Measurements from ENCODE around the gene RSU1. TPM values are rescaled to one million over a fixed set of nuclear protein-coding genes. Genes with fewer than 3 reads are reported as not detected.

Gene RSU1
- total RNA-seq, 1 experiment from 2014 or later = 29.5 TPM

DNA sequence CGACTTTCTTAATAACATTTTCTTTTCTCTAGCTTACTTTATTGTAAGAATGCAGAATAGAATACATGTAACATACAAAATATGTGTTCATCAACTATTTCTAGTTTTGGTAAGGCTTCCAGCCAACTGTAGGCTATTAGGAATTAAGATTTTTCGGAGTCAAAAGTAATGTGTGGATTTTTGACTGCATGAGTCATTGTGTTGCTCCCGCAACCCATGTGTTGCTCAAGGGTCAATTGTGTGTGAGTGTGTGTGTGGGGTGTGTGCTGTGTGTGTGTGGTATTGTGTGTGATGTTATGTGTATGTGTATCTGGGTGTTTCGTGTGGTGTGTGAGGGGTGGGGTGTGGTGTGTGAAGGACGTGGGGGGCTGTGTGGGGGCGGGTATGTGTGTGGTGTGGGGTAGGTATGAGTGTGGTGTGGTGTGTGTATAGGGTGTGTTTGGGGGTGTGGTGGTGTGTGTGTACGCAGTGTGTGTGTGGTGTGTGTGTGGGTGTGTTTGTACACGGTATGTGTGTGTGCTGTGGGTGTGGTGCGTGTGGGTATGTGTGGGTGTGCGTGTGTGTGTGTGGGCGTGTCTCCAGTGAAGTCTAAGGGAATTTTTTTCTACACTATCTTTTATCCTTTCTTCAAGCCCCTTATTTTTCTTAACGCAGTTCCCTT lies 60.5 kb downstream of the RSU1 start:
- Histone ChIP-seq H2AFZ (ENCODE audit: low read depth, low read length, poor library complexity, severe bottlenecking) (no peak overlapping the region), H3K9me2 (ENCODE audit: insufficient read depth) (no peaks in the 10 kb centered on the region), H3K9me3 (ENCODE audit: control insufficient read depth in 1 of 2, insufficient read depth in 1 of 2, low read depth in 1 of 2, low read length in 2 of 2) (no peaks in the 10 kb centered on the region), H4K20me1 (ENCODE audit: insufficient read depth) (no peaks in the 10 kb centered on the region), H3K79me2 (ENCODE audit: insufficient read depth, low read length) (no peaks in the 10 kb centered on the region), H3K27me3 (ENCODE audit: insufficient read depth, low read length) (no peaks in the 10 kb centered on the region), H3K9ac (ENCODE audit: low read length) (no peak overlapping the region), H3K36me3 (ENCODE audit: control insufficient read depth in 1 of 2, insufficient read depth in 2 of 2, low read length in 2 of 2) (no peaks in the 10 kb centered on the region), H3K27ac (ENCODE audit: low read depth, low read length) (no peak overlapping the region), H3K4me1 (ENCODE audit: control insufficient read depth in 1 of 2, insufficient read depth in 2 of 2, low read length in 2 of 2) (no peaks in the 10 kb centered on the region), H3K4me3 (replicated peaks in 1 of 2; ENCODE audit: low read depth in 1 of 2, low read length in 2 of 2) (no peak overlapping the region), H3K4me2 (ENCODE audit: low read length) (no peak overlapping the region)
- intact Hi-C loops (cut with micrococcal nuclease) = no loop called here
- ATAC-seq (no peak), DNase-seq (ENCODE audit: low read depth, low spot score) (no peak)
- no peak for TF ChIP-seq YY1 (IDR thresholded peaks at IDR 0.05; ENCODE audit: extremely low read depth, insufficient replicate concordance, low read depth, low read length)
- TF ChIP-seq POLR2AphosphoS5 (IDR thresholded peaks at IDR 0.05; ENCODE audit: low read depth, low read length) = no peak
- no peak for TF ChIP-seq EZH2phosphoT487 (IDR thresholded peaks at IDR 0.05; ENCODE audit: borderline replicate concordance)
- no peak for TF ChIP-seq SP1 (IDR thresholded peaks at IDR 0.05; ENCODE audit: low read depth)
- no peak for TF ChIP-seq CBX3 (IDR thresholded peaks at IDR 0.05; ENCODE audit: low read depth)
- TF ChIP-seq RAD21 (IDR thresholded peaks at IDR 0.05; ENCODE audit: low read depth) = no peak
- TF ChIP-seq, protein P1, sequence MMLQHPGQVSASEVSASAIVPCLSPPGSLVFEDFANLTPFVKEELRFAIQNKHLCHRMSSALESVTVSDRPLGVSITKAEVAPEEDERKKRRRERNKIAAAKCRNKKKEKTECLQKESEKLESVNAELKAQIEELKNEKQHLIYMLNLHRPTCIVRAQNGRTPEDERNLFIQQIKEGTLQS (IDR thresholded peaks at IDR 0.05) = no peak
- no peak for TF ChIP-seq JUND (IDR thresholded peaks at IDR 0.05)
- TF ChIP-seq ELF1 (IDR thresholded peaks at IDR 0.05; ENCODE audit: borderline replicate concordance, low read depth) = no peak
- TF ChIP-seq REST (IDR thresholded peaks at IDR 0.05; ENCODE audit: low read depth) = no peak
- no peak for TF ChIP-seq ZBTB33 (IDR thresholded peaks at IDR 0.05; ENCODE audit: extremely low read depth, insufficient replicate concordance, low read length)
- no peak for TF ChIP-seq SRF (IDR thresholded peaks at IDR 0.05; ENCODE audit: low read depth)
- no peak for TF ChIP-seq ZFX (IDR thresholded peaks at IDR 0.05)
- POLR2A ChIA-PET = no interaction called here
- no TSS peak for BruUV-seq (replicated peaks)
- RAD21 ChIA-PET (ENCODE audit: low non-redundant PET in 1 of 2, low total read pairs in 2 of 2, uncharacterized antibody in 2 of 2, unreplicated experiment in 2 of 2) = no interaction called here
- CTCF ChIA-PET = no interaction called here
